NOMO-1 (cell line): ENCODE measurements around the gene CYP1A1.

Source experiments
- DNase-seq, 2 experiments: peaks; one replicate each; lab custom pipeline; 2025; ENCODE audit not compliant: unreplicated experiment in 2 of 2; lab: John Stamatoyannopoulos, UW

Gene CYP1A1

GRCh38 chr15:74696808-74697207 lies 28.5 kb downstream of the CYP1A1 start:
- no peak for DNase-seq

GRCh38 chr15:74696398-74696729 lies 29.0 kb downstream of the CYP1A1 start:
- DNase-seq, result no peak

- DNase-seq, result peak; percentile 79 to 83
Observed at GRCh38 chr15:74695597-74696397, 29.5 kb downstream of the CYP1A1 start, which contains the start of gene EDC3. Gene EDC3, minus strand, starts transcription at chr15:74696024. Its CDS starts 20,900 bp downstream, at chr15:74675124.

GRCh38 chr15:74692327-74692726 lies 33.0 kb downstream of the CYP1A1 start:
- no peak for DNase-seq

- no peak for DNase-seq
Observed at GRCh38 chr15:74683758-74684157, 41.6 kb downstream of the CYP1A1 start.

GRCh38 chr15:74682954-74683353 lies 42.4 kb downstream of the CYP1A1 start:
- no peak for DNase-seq

- no peak for DNase-seq
Observed at GRCh38 chr15:74680456-74680855, 44.9 kb downstream of the CYP1A1 start.

GRCh38 chr15:74676801-74677200 lies 48.5 kb downstream of the CYP1A1 start:
- no peak for DNase-seq

GRCh38 chr15:74674161-74674560 lies 51.2 kb downstream of the CYP1A1 start:
- no peak for DNase-seq

GRCh38 chr15:74669627-74670026 lies 55.7 kb downstream of the CYP1A1 start:
- DNase-seq, result no peak
